Panc1 (cell line): ENCODE data around the gene ARID4B. TPM values are rescaled to one million over a fixed set of nuclear protein-coding genes. Genes with fewer than 3 reads are reported as not detected.

Experiments
- ATAC-seq: fragments of 200-7000 bp; cut with Tn5 transposase; 2 replicates; pipeline ENCODE4 v1.9.1; 2020; ENCODE audit warnings: mild to moderate bottlenecking, moderate library complexity
- BruUV-seq: library from RNA; stranded (reverse); fragments of 400-500 nt; replicated peaks from 2 replicates; lab custom pipeline; 2021; lab: Mats Ljungman, UMichigan
- CTCF ChIA-PET: fragments of 300-600 bp; sonication (Branson Sonifier 250); formaldehyde crosslinking; loops from one replicate; lab custom pipeline; 2022; ENCODE audit warnings: antibody characterized with exemption; lab: Charles Lee
- POLR2A ChIA-PET: fragments of 300-600 bp; sonication (Branson Sonifier 250); formaldehyde crosslinking; loops from one replicate; lab custom pipeline; 2022; ENCODE audit warnings: antibody characterized with exemption; lab: Charles Lee
- DNase-seq: peaks from one replicate; pipeline ENCODE4 v3.0.0-alpha.2; 2010; ENCODE audit warnings: low read depth, low spot score
- H3K27ac ChIP-seq: 2 replicates; pipeline ENCODE4 v1.5.1; 2011; ENCODE audit warnings: mild to moderate bottlenecking, low read length, inconsistent platforms
- H3K27me3 ChIP-seq: fragments of 200-500 bp; sonication (Bioruptor generic); 2 replicates; pipeline ENCODE4 v1.6.0; 2014; ENCODE audit warnings: low read length, inconsistent platforms; ENCODE audit not compliant: control insufficient read depth, insufficient read depth
- H3K36me3 ChIP-seq: fragments of 200-500 bp; sonication (Bioruptor generic); 2 replicates; pipeline ENCODE4 v1.5.1; 2014; ENCODE audit warnings: inconsistent platforms, mild to moderate bottlenecking, low read length, moderate library complexity; ENCODE audit not compliant: control insufficient read depth, insufficient read depth
- H3K4me1 ChIP-seq: 2 replicates; pipeline ENCODE4 v1.5.1; 2011; ENCODE audit warnings: inconsistent platforms, mild to moderate bottlenecking, low read length, moderate library complexity; ENCODE audit not compliant: control insufficient read depth, insufficient read depth
- H3K4me3 ChIP-seq, 2 experiments: 2 replicates each; pipeline ENCODE4 v1.5.1; 2011 to 2012; ENCODE audit warnings: low read depth in 2 of 2, low read length in 2 of 2, mild to moderate bottlenecking in 2 of 2, inconsistent platforms in 1 of 2, moderate library complexity in 1 of 2
- H3K9me3 ChIP-seq: fragments of 200-500 bp; sonication (Bioruptor generic); 2 replicates; pipeline ENCODE4 v1.5.1; 2014; ENCODE audit warnings: low read depth, mild to moderate bottlenecking, inconsistent platforms, low read length, moderate library complexity; ENCODE audit not compliant: control insufficient read depth, insufficient read depth
- POLR2AphosphoS5 ChIP-seq: IDR thresholded peaks from 2 replicates; pipeline ENCODE4 v1.6.1; 2012; ENCODE audit warnings: mild to moderate bottlenecking, low read depth, low read length, moderate library complexity
- SIN3A ChIP-seq: IDR thresholded peaks from 2 replicates; pipeline ENCODE4 v1.6.1; 2012; ENCODE audit warnings: low read depth, mild to moderate bottlenecking, low read length, moderate library complexity, borderline replicate concordance; ENCODE audit not compliant: insufficient read depth
- TCF7L2 ChIP-seq: IDR thresholded peaks from 2 replicates; pipeline ENCODE4 v1.6.1; 2011; ENCODE audit warnings: mild to moderate bottlenecking, low read depth, low read length, inconsistent platforms
- in situ Hi-C: cut with HindIII; loops from 2 replicates; pipeline ENCODE4 v1.10.0; 2016; ENCODE audit warnings: low sequenced_read_pairs, low pct_unique_long_range_greater_than_20kb
- intact Hi-C: fragments of 100-400 bp; cut with micrococcal nuclease; formaldehyde crosslinking; loops from one replicate; pipeline ENCODE4 v1.10.0; 2022; ENCODE audit not compliant: unreplicated experiment
- total RNA-seq: library from RNA; stranded (reverse); gene quantifications from one replicate; pipeline ENCODE4 v1.2.1, GENCODE V29; 2021; ENCODE audit not compliant: unreplicated experiment
- TF ChIP-seq, protein P1 (sequence below), 2 experiments: IDR thresholded peaks; 2 replicates each; pipeline ENCODE4 v1.6.1; 2011 to 2012; ENCODE audit warnings: low read depth in 2 of 2, control low read depth in 1 of 2, low read length in 1 of 2, mild to moderate bottlenecking in 1 of 2, moderate library complexity in 1 of 2; ENCODE audit not compliant: insufficient read depth in 1 of 2
- TF ChIP-seq, protein P2 (sequence below): fragments of 450-650 bp; IDR thresholded peaks from 2 replicates; pipeline ENCODE4 v1.5.1; 2017; ENCODE audit warnings: mild to moderate bottlenecking

Gene ARID4B
- total RNA-seq, 1 experiment from 2014 or later: 37.5 TPM

DNA sequence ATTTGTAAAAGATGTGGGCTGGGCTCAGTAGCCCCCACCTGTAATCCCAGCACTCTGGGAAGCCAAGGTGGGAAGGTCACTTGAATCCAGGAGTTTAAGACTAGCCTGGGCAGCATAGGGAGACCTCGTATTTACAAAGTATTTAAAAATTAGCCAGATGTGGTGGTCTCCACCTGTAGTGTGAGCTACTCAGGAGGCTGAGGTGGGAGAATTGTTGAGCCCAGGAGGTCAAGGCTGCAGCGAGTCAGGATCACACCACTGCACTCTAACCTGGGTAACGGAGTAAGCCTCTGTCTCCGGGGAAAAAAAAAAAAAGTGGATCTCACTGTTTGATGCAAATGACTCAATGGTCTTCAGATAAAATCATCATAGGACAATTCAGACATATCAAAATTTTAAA lies 89.4 kb downstream of the ARID4B start:
- no peak overlapping the region for H3K4me3 ChIP-seq
- DNase-seq (no peak), ATAC-seq (no peak)
- H3K9me3 ChIP-seq: no peaks in the 10 kb centered on the region
- H3K36me3 ChIP-seq: peaks cover 22% of the 10 kb centered on the region
- CTCF ChIA-PET: no interaction called here
- no peak overlapping the region for H3K27ac ChIP-seq
- POLR2A ChIA-PET: no interaction called here
- in situ Hi-C loops (no loop called here), intact Hi-C loops (no loop called here)
- H3K4me1 ChIP-seq: no peaks in the 10 kb centered on the region
- BruUV-seq: no TSS peak
- no peaks in the 10 kb centered on the region for H3K27me3 ChIP-seq
- TF ChIP-seq, protein P1, sequence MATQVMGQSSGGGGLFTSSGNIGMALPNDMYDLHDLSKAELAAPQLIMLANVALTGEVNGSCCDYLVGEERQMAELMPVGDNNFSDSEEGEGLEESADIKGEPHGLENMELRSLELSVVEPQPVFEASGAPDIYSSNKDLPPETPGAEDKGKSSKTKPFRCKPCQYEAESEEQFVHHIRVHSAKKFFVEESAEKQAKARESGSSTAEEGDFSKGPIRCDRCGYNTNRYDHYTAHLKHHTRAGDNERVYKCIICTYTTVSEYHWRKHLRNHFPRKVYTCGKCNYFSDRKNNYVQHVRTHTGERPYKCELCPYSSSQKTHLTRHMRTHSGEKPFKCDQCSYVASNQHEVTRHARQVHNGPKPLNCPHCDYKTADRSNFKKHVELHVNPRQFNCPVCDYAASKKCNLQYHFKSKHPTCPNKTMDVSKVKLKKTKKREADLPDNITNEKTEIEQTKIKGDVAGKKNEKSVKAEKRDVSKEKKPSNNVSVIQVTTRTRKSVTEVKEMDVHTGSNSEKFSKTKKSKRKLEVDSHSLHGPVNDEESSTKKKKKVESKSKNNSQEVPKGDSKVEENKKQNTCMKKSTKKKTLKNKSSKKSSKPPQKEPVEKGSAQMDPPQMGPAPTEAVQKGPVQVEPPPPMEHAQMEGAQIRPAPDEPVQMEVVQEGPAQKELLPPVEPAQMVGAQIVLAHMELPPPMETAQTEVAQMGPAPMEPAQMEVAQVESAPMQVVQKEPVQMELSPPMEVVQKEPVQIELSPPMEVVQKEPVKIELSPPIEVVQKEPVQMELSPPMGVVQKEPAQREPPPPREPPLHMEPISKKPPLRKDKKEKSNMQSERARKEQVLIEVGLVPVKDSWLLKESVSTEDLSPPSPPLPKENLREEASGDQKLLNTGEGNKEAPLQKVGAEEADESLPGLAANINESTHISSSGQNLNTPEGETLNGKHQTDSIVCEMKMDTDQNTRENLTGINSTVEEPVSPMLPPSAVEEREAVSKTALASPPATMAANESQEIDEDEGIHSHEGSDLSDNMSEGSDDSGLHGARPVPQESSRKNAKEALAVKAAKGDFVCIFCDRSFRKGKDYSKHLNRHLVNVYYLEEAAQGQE (IDR thresholded peaks at IDR 0.05; ENCODE audit: insufficient read depth in 1 of 2, low read depth in 2 of 2, low read length in 1 of 2): no peak
- no peak for TF ChIP-seq POLR2AphosphoS5
- no peak for TF ChIP-seq SIN3A
- TF ChIP-seq, protein P2, sequence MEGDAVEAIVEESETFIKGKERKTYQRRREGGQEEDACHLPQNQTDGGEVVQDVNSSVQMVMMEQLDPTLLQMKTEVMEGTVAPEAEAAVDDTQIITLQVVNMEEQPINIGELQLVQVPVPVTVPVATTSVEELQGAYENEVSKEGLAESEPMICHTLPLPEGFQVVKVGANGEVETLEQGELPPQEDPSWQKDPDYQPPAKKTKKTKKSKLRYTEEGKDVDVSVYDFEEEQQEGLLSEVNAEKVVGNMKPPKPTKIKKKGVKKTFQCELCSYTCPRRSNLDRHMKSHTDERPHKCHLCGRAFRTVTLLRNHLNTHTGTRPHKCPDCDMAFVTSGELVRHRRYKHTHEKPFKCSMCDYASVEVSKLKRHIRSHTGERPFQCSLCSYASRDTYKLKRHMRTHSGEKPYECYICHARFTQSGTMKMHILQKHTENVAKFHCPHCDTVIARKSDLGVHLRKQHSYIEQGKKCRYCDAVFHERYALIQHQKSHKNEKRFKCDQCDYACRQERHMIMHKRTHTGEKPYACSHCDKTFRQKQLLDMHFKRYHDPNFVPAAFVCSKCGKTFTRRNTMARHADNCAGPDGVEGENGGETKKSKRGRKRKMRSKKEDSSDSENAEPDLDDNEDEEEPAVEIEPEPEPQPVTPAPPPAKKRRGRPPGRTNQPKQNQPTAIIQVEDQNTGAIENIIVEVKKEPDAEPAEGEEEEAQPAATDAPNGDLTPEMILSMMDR: no peak
- no peak for TF ChIP-seq TCF7L2

DNA sequence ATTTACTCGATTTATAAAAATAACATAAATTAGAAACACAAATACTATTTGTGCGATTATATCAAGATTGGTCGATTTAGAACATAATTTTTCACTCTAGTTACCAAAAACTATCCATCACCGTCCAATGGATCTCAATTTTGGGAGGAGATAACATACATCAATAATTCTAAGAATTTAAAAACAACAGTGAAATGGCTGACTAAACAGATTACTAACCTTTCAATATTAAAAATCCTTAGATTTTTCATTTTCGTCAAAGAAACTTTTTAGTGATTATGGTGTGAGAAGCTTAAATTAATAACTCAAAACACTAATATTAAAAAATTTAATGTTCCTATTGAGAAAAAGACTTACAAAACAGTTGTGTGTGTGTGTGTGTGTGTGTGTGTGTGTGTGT lies 91.9 kb downstream of the ARID4B start:
- CTCF ChIA-PET: no interaction called here
- Histone ChIP-seq H3K27me3 (no peaks in the 10 kb centered on the region), H3K36me3 (peaks cover 22% of the 10 kb centered on the region), H3K9me3 (no peaks in the 10 kb centered on the region), H3K4me3 (no peak overlapping the region), H3K27ac (no peak overlapping the region), H3K4me1 (no peaks in the 10 kb centered on the region)
- no peak for DNase-seq
- ATAC-seq: no peak
- in situ Hi-C loops (no loop called here), intact Hi-C loops (no loop called here)
- no TSS peak for BruUV-seq
- TF ChIP-seq TCF7L2 (no peak), SIN3A (no peak), POLR2AphosphoS5 (no peak)
- TF ChIP-seq, protein P1 (IDR thresholded peaks at IDR 0.05; ENCODE audit: insufficient read depth in 1 of 2, low read depth in 2 of 2, low read length in 1 of 2): no peak
- POLR2A ChIA-PET: no interaction called here
